ENCODE data around the gene DDX50.
A peak's percentile ranks its signal among the peaks of the same experiment; 100 is the strongest.

DDX50 gene

GRCh38 chr10:68870061-68870460 lies 31.1 kb upstream of the DDX50 start:
- Histone ChIP-seq H3K36me3 (ENCODE audit: insufficient read depth, insufficient read length, low read length) (no peaks in the 10 kb centered on the region), H3K27me3 (ENCODE audit: insufficient read depth, insufficient read length) (no peaks in the 10 kb centered on the region), H3K4me1 (ENCODE audit: insufficient read depth, insufficient read length) (peaks cover 2% of the 10 kb centered on the region), H3K4me3 (ENCODE audit: insufficient read length, low read depth) (no peak overlapping the region), H3K9ac (ENCODE audit: insufficient read length, low read depth) (no peak overlapping the region), H3K9me3 (ENCODE audit: insufficient read depth, low read length) (peaks cover 21% of the 10 kb centered on the region)
- DNase-seq (ENCODE audit: low read depth, low spot score), result no peak
- TF ChIP-seq YY1 (IDR thresholded peaks at IDR 0.05; ENCODE audit: insufficient read depth, insufficient read length) (no peak), ZNF274 (IDR thresholded peaks at IDR 0.05; ENCODE audit: low read depth, low read length) (no peak), SUZ12 (IDR thresholded peaks at IDR 0.05; ENCODE audit: extremely low read depth, insufficient read depth, insufficient read length) (no peak)

GRCh38 chr10:68870545-68871104 lies 30.5 kb upstream of the DDX50 start:
- H3K9me3 ChIP-seq (ENCODE audit: insufficient read depth, low read length), result peaks cover 21% of the 10 kb centered on the region
- H3K4me3 ChIP-seq (ENCODE audit: insufficient read length, low read depth), result no peak overlapping the region
- peaks cover 2% of the 10 kb centered on the region for H3K4me1 ChIP-seq (ENCODE audit: insufficient read depth, insufficient read length)
- no peak for TF ChIP-seq ZNF274 (IDR thresholded peaks at IDR 0.05; ENCODE audit: low read depth, low read length)
- no peak for TF ChIP-seq SUZ12 (IDR thresholded peaks at IDR 0.05; ENCODE audit: extremely low read depth, insufficient read depth, insufficient read length)
- no peak for TF ChIP-seq YY1 (IDR thresholded peaks at IDR 0.05; ENCODE audit: insufficient read depth, insufficient read length)
- no peaks in the 10 kb centered on the region for H3K27me3 ChIP-seq (ENCODE audit: insufficient read depth, insufficient read length)
- H3K36me3 ChIP-seq (ENCODE audit: insufficient read depth, insufficient read length, low read length), result no peaks in the 10 kb centered on the region
- no peak overlapping the region for H3K9ac ChIP-seq (ENCODE audit: insufficient read length, low read depth)
- DNase-seq (ENCODE audit: low read depth, low spot score), result no peak

- Histone ChIP-seq H3K9ac (ENCODE audit: insufficient read length, low read depth) (no peak overlapping the region), H3K9me3 (ENCODE audit: insufficient read depth, low read length) (peaks cover 21% of the 10 kb centered on the region)
- DNase-seq (ENCODE audit: low read depth, low spot score), result peak; percentile 63
Observed at GRCh38 chr10:68871105-68871711, 29.9 kb upstream of the DDX50 start.

GRCh38 chr10:68871731-68872342 lies 29.3 kb upstream of the DDX50 start:
- peaks cover 21% of the 10 kb centered on the region for H3K9me3 ChIP-seq (ENCODE audit: insufficient read depth, low read length)
- H3K36me3 ChIP-seq (ENCODE audit: insufficient read depth, insufficient read length, low read length), result no peaks in the 10 kb centered on the region
- no peak overlapping the region for H3K9ac ChIP-seq (ENCODE audit: insufficient read length, low read depth)
- no peak overlapping the region for H3K4me3 ChIP-seq (ENCODE audit: insufficient read length, low read depth)
- DNase-seq (ENCODE audit: low read depth, low spot score), result peak; percentile 30
- no peaks in the 10 kb centered on the region for H3K27me3 ChIP-seq (ENCODE audit: insufficient read depth, insufficient read length)
- H3K4me1 ChIP-seq (ENCODE audit: insufficient read depth, insufficient read length), result peaks cover 2% of the 10 kb centered on the region
- TF ChIP-seq ZNF274 (IDR thresholded peaks at IDR 0.05; ENCODE audit: low read depth, low read length) (no peak), YY1 (IDR thresholded peaks at IDR 0.05; ENCODE audit: insufficient read depth, insufficient read length) (no peak), SUZ12 (IDR thresholded peaks at IDR 0.05; ENCODE audit: extremely low read depth, insufficient read depth, insufficient read length) (no peak)

More at GRCh38 chr10:68871105-68871711, 29.9 kb upstream of the DDX50 start:
- TF ChIP-seq ZNF274 (IDR thresholded peaks at IDR 0.05; ENCODE audit: low read depth, low read length), result no peak
- TF ChIP-seq YY1 (IDR thresholded peaks at IDR 0.05; ENCODE audit: insufficient read depth, insufficient read length), result no peak
- no peak for TF ChIP-seq SUZ12 (IDR thresholded peaks at IDR 0.05; ENCODE audit: extremely low read depth, insufficient read depth, insufficient read length)
- Histone ChIP-seq H3K27me3 (ENCODE audit: insufficient read depth, insufficient read length) (no peaks in the 10 kb centered on the region), H3K4me1 (ENCODE audit: insufficient read depth, insufficient read length) (peaks cover 2% of the 10 kb centered on the region), H3K36me3 (ENCODE audit: insufficient read depth, insufficient read length, low read length) (no peaks in the 10 kb centered on the region), H3K4me3 (ENCODE audit: insufficient read length, low read depth) (no peak overlapping the region)

- Histone ChIP-seq H3K9me3 (ENCODE audit: insufficient read depth, low read length) (no peaks in the 10 kb centered on the region), H3K4me1 (ENCODE audit: insufficient read depth, insufficient read length) (peaks cover 2% of the 10 kb centered on the region), H3K9ac (ENCODE audit: insufficient read length, low read depth) (no peak overlapping the region), H3K36me3 (ENCODE audit: insufficient read depth, insufficient read length, low read length) (no peaks in the 10 kb centered on the region), H3K4me3 (ENCODE audit: insufficient read length, low read depth) (no peak overlapping the region), H3K27me3 (ENCODE audit: insufficient read depth, insufficient read length) (no peaks in the 10 kb centered on the region)
- no peak for DNase-seq (ENCODE audit: low read depth, low spot score)
- no peak for TF ChIP-seq SUZ12 (IDR thresholded peaks at IDR 0.05; ENCODE audit: extremely low read depth, insufficient read depth, insufficient read length)
- no peak for TF ChIP-seq ZNF274 (IDR thresholded peaks at IDR 0.05; ENCODE audit: low read depth, low read length)
- no peak for TF ChIP-seq YY1 (IDR thresholded peaks at IDR 0.05; ENCODE audit: insufficient read depth, insufficient read length)
Observed at GRCh38 chr10:68876246-68877138, 24.6 kb upstream of the DDX50 start.

GRCh38 chr10:68877482-68878110 lies 23.5 kb upstream of the DDX50 start:
- TF ChIP-seq ZNF274 (IDR thresholded peaks at IDR 0.05; ENCODE audit: low read depth, low read length), result no peak
- no peak for TF ChIP-seq SUZ12 (IDR thresholded peaks at IDR 0.05; ENCODE audit: extremely low read depth, insufficient read depth, insufficient read length)
- TF ChIP-seq YY1 (IDR thresholded peaks at IDR 0.05; ENCODE audit: insufficient read depth, insufficient read length), result no peak
- DNase-seq (ENCODE audit: low read depth, low spot score), result no peak
- no peaks in the 10 kb centered on the region for H3K9me3 ChIP-seq (ENCODE audit: insufficient read depth, low read length)
- no peaks in the 10 kb centered on the region for H3K27me3 ChIP-seq (ENCODE audit: insufficient read depth, insufficient read length)
- H3K4me1 ChIP-seq (ENCODE audit: insufficient read depth, insufficient read length), result peaks cover 2% of the 10 kb centered on the region
- H3K9ac ChIP-seq (ENCODE audit: insufficient read length, low read depth), result peak overlapping the region; percentile 43
- H3K36me3 ChIP-seq (ENCODE audit: insufficient read depth, insufficient read length, low read length), result no peaks in the 10 kb centered on the region
- no peak overlapping the region for H3K4me3 ChIP-seq (ENCODE audit: insufficient read length, low read depth)

All from NT2/D1 (cell line).